ENCODE data around the gene PLK5.

The PLK5 gene

GRCh38 chr19:1576242-1577089, 52.6 kb downstream of the PLK5 start:
- no peak for DNase-seq (ENCODE audit: extremely low read depth in 1 of 2, low read depth in 1 of 2)

DNA sequence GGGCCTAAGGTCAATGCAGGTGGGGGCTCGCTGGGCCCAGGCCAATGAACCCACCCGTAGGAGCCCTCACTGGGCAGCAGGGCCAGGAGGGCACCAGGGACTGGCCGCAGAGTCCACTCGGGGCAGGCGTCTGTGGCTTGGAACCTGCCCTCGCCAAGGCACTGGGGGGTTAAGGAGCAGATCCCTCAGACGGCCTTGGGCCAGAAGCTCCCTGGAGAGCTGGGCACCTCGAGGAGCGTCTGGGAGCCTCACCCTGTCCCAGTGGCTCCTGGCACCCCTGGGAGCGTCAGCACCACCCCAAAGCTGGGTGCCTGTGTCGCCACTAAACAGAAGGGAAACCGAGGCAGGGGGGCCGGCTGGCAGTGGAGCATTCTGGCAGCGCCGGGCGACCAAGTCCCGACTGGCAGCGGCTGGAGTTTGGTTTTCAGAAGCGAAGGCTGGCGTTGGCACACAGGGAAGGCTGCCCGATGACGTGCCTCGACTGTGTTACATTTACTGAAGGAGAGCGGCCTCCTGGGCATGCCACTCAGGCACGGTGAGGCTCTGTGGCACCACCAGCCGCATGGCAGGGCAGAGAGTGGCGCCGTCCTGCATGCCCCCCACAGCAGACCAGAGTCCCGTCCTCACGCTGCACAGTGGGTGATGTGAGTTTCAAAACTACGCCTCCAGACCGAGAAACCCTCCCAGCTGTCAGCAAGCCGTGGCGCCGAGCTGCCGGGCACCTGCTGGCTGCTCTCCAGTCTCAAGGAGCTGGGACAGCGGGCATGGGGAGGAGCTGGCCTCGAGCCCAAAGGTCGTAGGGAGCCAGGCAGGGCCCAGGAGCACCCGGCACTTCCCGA, 53.4 kb downstream of the PLK5 start:
- no peak for DNase-seq (ENCODE audit: extremely low read depth in 1 of 2, low read depth in 1 of 2)

- DNase-seq (ENCODE audit: extremely low read depth in 1 of 2, low read depth in 1 of 2) = no peak
These were observed 54.2 kb downstream of the PLK5 start for GRCh38 chr19:1577929-1578618.

DNA sequence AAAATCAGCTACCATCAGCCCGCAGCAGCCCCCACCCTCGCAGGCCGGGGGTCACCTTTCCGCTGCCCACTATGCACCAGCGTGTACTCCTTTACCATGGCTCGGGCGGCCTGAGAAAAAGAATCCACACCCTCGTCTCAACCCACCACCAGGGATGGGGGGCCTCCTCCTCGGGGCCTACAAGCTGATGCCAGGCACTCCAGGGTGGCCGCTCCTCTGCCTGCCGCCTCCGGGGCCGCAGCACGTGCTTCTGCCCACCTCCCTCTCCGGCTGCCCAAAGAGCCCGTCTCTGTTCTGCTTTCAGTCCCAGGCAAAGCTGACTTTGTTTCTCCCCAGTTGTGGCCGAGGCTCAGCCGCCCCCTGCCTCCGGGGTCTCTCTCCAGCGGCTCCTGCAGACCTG, 55.3 kb downstream of the PLK5 start:
- DNase-seq (ENCODE audit: extremely low read depth in 1 of 2, low read depth in 1 of 2) = no peak

GRCh38 chr19:1580382-1580781, 56.5 kb downstream of the PLK5 start:
- no peak for DNase-seq (ENCODE audit: extremely low read depth in 1 of 2, low read depth in 1 of 2)

DNA sequence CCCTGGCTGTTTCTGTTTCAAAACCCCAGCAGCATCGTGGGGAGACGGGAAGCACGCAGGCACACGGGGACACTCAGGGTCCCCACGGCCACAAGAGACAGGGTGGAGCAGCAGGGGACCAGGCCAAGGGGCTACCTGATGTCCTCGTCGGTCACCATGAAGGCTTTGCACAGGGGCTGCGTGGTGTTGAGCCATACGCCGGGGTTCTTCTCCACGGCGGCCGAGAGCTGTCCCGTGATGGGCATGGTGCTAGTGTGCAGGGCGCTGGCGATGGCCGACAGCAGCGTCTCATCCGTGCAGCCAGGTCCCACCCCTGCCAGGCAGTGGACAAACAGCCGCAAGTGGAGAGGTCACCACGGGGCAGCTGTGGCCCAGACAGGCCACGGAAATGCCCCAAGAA, 57.1 kb downstream of the PLK5 start:
- DNase-seq (ENCODE audit: extremely low read depth in 1 of 2, low read depth in 1 of 2) = no peak

DNA sequence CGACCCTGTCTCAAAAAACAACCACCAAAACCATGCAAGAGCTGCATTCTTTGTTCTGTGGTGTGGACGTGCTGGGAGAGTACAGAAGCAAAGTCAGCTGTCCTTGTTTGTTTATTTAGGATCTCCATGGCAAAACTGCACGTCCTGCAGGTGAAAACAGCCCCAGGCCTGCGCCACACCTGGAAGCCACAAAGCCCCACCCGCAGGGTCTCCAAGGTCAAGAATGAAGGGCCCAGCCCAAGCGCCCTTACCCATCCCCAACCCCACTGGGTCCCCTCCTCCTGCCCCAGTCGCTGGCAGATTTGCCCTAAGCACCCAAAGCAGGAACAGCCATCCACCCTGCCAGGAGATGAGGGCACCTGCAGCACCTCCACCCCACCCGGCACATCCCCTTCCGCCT, 58.3 kb downstream of the PLK5 start:
- DNase-seq (ENCODE audit: extremely low read depth in 1 of 2, low read depth in 1 of 2) = no peak

DNA sequence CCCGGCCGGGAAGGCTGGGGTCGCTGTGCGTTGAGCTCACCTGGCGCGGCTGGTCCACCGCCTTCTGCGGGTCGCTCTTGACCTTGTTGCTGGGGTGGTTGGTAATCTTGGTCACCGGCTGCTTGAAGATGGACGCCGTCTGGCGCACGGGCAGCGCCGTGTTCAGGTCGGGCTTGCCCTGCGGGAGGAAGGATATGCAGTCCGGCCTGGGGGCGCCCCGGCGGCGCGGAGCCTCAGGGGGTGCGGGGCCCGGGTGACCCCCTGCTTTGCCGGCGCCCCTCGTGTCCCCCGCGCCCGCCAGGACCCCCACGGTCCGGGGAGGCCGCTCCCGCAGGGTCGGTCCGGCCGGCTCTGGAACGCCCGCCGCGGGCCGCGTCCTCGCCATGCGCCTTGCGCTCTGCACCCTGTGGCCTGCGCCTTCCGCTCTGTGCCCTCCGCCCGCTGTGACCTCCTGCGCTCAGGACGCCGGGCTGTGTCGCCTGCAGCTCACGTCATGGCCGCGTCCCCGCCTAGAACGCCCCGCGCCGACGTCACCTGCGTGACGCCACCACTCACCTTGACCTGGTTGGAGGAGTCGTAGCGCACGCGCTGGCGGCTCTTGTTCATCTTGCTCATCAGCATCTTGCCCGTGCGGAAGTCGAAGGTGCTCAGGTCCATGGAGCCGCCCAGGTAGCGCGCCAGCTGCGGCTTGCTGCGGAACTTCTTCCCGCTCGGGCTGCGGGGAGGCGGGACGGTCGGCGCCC, 60.8 kb downstream of the PLK5 start:
- no peak for DNase-seq (ENCODE audit: extremely low read depth in 1 of 2, low read depth in 1 of 2)

- no peak for DNase-seq (ENCODE audit: extremely low read depth in 1 of 2, low read depth in 1 of 2)
These were observed 61.3 kb downstream of the PLK5 start for GRCh38 chr19:1585243-1585580.
